HG02884 (cell line): ENCODE measurements around the gene ARHGAP22.

Source experiments
- ATAC-seq: cut with Tn5 transposase; IDR thresholded peaks from one replicate; pipeline ENCODE4 v1.9.1; 2021; ENCODE audit warnings: mild to moderate bottlenecking, moderate library complexity; ENCODE audit not compliant: unreplicated experiment

Gene ARHGAP22

GRCh38 chr10:48555310-48556042 is 49.4 kb downstream of the ARHGAP22 start:
- no peak for ATAC-seq

GRCh38 chr10:48554656-48555055 is 50.2 kb downstream of the ARHGAP22 start:
- ATAC-seq, result no peak

- no peak for ATAC-seq
Measured at GRCh38 chr10:48554246-48554645, 50.6 kb downstream of the ARHGAP22 start.

- ATAC-seq, result no peak
Measured at GRCh38 chr10:48552946-48553564, 51.8 kb downstream of the ARHGAP22 start.

GRCh38 chr10:48551861-48552591 is 52.8 kb downstream of the ARHGAP22 start:
- ATAC-seq, result no peak

- no peak for ATAC-seq
Measured at GRCh38 chr10:48550977-48551376, 53.9 kb downstream of the ARHGAP22 start.

- ATAC-seq, result no peak
Measured at GRCh38 chr10:48550071-48550691, 54.7 kb downstream of the ARHGAP22 start.

- ATAC-seq, result no peak
Measured at GRCh38 chr10:48549236-48549635, 55.6 kb downstream of the ARHGAP22 start.

GRCh38 chr10:48548531-48549135 is 56.2 kb downstream of the ARHGAP22 start:
- no peak for ATAC-seq

- no peak for ATAC-seq
Measured at GRCh38 chr10:48547981-48548380, 56.9 kb downstream of the ARHGAP22 start.

GRCh38 chr10:48547061-48547895 is 57.6 kb downstream of the ARHGAP22 start:
- no peak for ATAC-seq

- ATAC-seq, result no peak
Measured at GRCh38 chr10:48545462-48546145, 59.3 kb downstream of the ARHGAP22 start.

- no peak for ATAC-seq
Measured at GRCh38 chr10:48543182-48543844, 61.6 kb downstream of the ARHGAP22 start.

- ATAC-seq, result no peak
Measured at GRCh38 chr10:48542471-48543181, 62.2 kb downstream of the ARHGAP22 start.

- ATAC-seq, result no peak
Measured at GRCh38 chr10:48541144-48541795, 63.6 kb downstream of the ARHGAP22 start.

- ATAC-seq, result no peak
Measured at GRCh38 chr10:48538611-48539010, 66.3 kb downstream of the ARHGAP22 start.

GRCh38 chr10:48536916-48537890 is 67.7 kb downstream of the ARHGAP22 start:
- ATAC-seq, result no peak
